Astrocyte (in vitro differentiated cells and primary cell): ENCODE data around the gene NOC2L.

Experiments
- CTCF ChIP-seq: IDR thresholded peaks from 2 replicates; pipeline ENCODE4 v1.5.1; 2011; ENCODE audit warnings: low read depth, mild to moderate bottlenecking, inconsistent platforms, low read length, moderate library complexity; ENCODE audit not compliant: insufficient read depth
- EZH2 ChIP-seq: IDR thresholded peaks from 2 replicates; pipeline ENCODE4 v1.6.1; 2012; ENCODE audit warnings: mild to moderate bottlenecking, low read length, inconsistent platforms; ENCODE audit not compliant: insufficient read depth

- TF ChIP-seq CTCF (no peak), EZH2 (no peak)
Measured at GRCh38 chr1:973459-974292, 14.6 kb upstream of the NOC2L start.
